ENCODE data around the gene FANCF.

FANCF gene

GRCh38 chr11:22625448-22626287 lies at the start of gene FANCF:
Gene FANCF, minus strand, starts transcription at chr11:22625823. Its CDS starts 13 bp downstream, at chr11:22625810.
- no peaks in the 10 kb centered on the region for H3K4me1 ChIP-seq (ENCODE audit: control insufficient read depth, insufficient read depth, low read length)
- peak within 1 kb of the TSS; percentile 76 for H3K27ac ChIP-seq (ENCODE audit: low read depth, low read length)
- no peaks in the 10 kb centered on the region for H3K27me3 ChIP-seq (ENCODE audit: control insufficient read depth, insufficient read depth, low read length)
- H3K36me3 ChIP-seq (ENCODE audit: control insufficient read depth, insufficient read depth, low read length): no peaks in the 10 kb centered on the region
- peak within 1 kb of the TSS; percentile 98 for H3K4me3 ChIP-seq (ENCODE audit: low read length)
- H3K9ac ChIP-seq (ENCODE audit: low read length): peak within 1 kb of the TSS; percentile 81

- Histone ChIP-seq H3K27me3 (ENCODE audit: control insufficient read depth, insufficient read depth, low read length) (no peaks in the 10 kb centered on the region), H3K36me3 (ENCODE audit: control insufficient read depth, insufficient read depth, low read length) (no peaks in the 10 kb centered on the region), H3K27ac (ENCODE audit: low read depth, low read length) (no peak overlapping the region), H3K4me3 (ENCODE audit: low read length) (no peak overlapping the region), H3K4me1 (ENCODE audit: control insufficient read depth, insufficient read depth, low read length) (no peaks in the 10 kb centered on the region), H3K9ac (ENCODE audit: low read length) (no peak overlapping the region)
These were observed 49.1 kb upstream of the FANCF start for GRCh38 chr11:22674470-22675439.

- no peaks in the 10 kb centered on the region for H3K27me3 ChIP-seq (ENCODE audit: control insufficient read depth, insufficient read depth, low read length)
- no peak overlapping the region for H3K9ac ChIP-seq (ENCODE audit: low read length)
- no peak overlapping the region for H3K27ac ChIP-seq (ENCODE audit: low read depth, low read length)
- no peaks in the 10 kb centered on the region for H3K4me1 ChIP-seq (ENCODE audit: control insufficient read depth, insufficient read depth, low read length)
- no peak overlapping the region for H3K4me3 ChIP-seq (ENCODE audit: low read length)
- H3K36me3 ChIP-seq (ENCODE audit: control insufficient read depth, insufficient read depth, low read length): no peaks in the 10 kb centered on the region
These were observed 46.1 kb upstream of the FANCF start for GRCh38 chr11:22671751-22672150.

GRCh38 chr11:22670830-22671229 lies 45.2 kb upstream of the FANCF start:
- Histone ChIP-seq H3K4me1 (ENCODE audit: control insufficient read depth, insufficient read depth, low read length) (no peaks in the 10 kb centered on the region), H3K27me3 (ENCODE audit: control insufficient read depth, insufficient read depth, low read length) (no peaks in the 10 kb centered on the region), H3K9ac (ENCODE audit: low read length) (no peak overlapping the region), H3K36me3 (ENCODE audit: control insufficient read depth, insufficient read depth, low read length) (no peaks in the 10 kb centered on the region), H3K4me3 (ENCODE audit: low read length) (no peak overlapping the region), H3K27ac (ENCODE audit: low read depth, low read length) (no peak overlapping the region)

- no peak overlapping the region for H3K27ac ChIP-seq (ENCODE audit: low read depth, low read length)
- H3K4me3 ChIP-seq (ENCODE audit: low read length): no peak overlapping the region
- H3K4me1 ChIP-seq (ENCODE audit: control insufficient read depth, insufficient read depth, low read length): no peaks in the 10 kb centered on the region
- H3K9ac ChIP-seq (ENCODE audit: low read length): no peak overlapping the region
- H3K36me3 ChIP-seq (ENCODE audit: control insufficient read depth, insufficient read depth, low read length): no peaks in the 10 kb centered on the region
- no peaks in the 10 kb centered on the region for H3K27me3 ChIP-seq (ENCODE audit: control insufficient read depth, insufficient read depth, low read length)
These were observed 43.7 kb upstream of the FANCF start for GRCh38 chr11:22669368-22669767.

- Histone ChIP-seq H3K4me3 (ENCODE audit: low read length) (no peak overlapping the region), H3K27ac (ENCODE audit: low read depth, low read length) (no peak overlapping the region)
These were observed 42.6 kb upstream of the FANCF start for GRCh38 chr11:22668005-22668796.

GRCh38 chr11:22666688-22667439 lies 41.2 kb upstream of the FANCF start:
- Histone ChIP-seq H3K27me3 (ENCODE audit: control insufficient read depth, insufficient read depth, low read length) (no peaks in the 10 kb centered on the region), H3K36me3 (ENCODE audit: control insufficient read depth, insufficient read depth, low read length) (no peaks in the 10 kb centered on the region), H3K4me3 (ENCODE audit: low read length) (peak overlapping the region; percentile 44), H3K4me1 (ENCODE audit: control insufficient read depth, insufficient read depth, low read length) (no peaks in the 10 kb centered on the region), H3K27ac (ENCODE audit: low read depth, low read length) (no peak overlapping the region), H3K9ac (ENCODE audit: low read length) (no peak overlapping the region)

More at GRCh38 chr11:22668005-22668796, 42.6 kb upstream of the FANCF start:
- no peaks in the 10 kb centered on the region for H3K27me3 ChIP-seq (ENCODE audit: control insufficient read depth, insufficient read depth, low read length)
- no peaks in the 10 kb centered on the region for H3K36me3 ChIP-seq (ENCODE audit: control insufficient read depth, insufficient read depth, low read length)
- H3K4me1 ChIP-seq (ENCODE audit: control insufficient read depth, insufficient read depth, low read length): no peaks in the 10 kb centered on the region
- no peak overlapping the region for H3K9ac ChIP-seq (ENCODE audit: low read length)

GRCh38 chr11:22666325-22666687 lies 40.7 kb upstream of the FANCF start, which contains the start of gene GAS2:
Gene GAS2, plus strand, starts transcription at chr11:22666611. Its CDS starts 8,259 bp downstream, at chr11:22674870.
- H3K27ac ChIP-seq (ENCODE audit: low read depth, low read length): no peak within 1 kb of the TSS
- peak within 1 kb of the TSS; percentile 44 for H3K4me3 ChIP-seq (ENCODE audit: low read length)

GRCh38 chr11:22659783-22660182 lies 34.2 kb upstream of the FANCF start:
- H3K27ac ChIP-seq (ENCODE audit: low read depth, low read length): no peak overlapping the region
- H3K4me1 ChIP-seq (ENCODE audit: control insufficient read depth, insufficient read depth, low read length): no peaks in the 10 kb centered on the region
- H3K36me3 ChIP-seq (ENCODE audit: control insufficient read depth, insufficient read depth, low read length): no peaks in the 10 kb centered on the region
- no peaks in the 10 kb centered on the region for H3K27me3 ChIP-seq (ENCODE audit: control insufficient read depth, insufficient read depth, low read length)
- H3K9ac ChIP-seq (ENCODE audit: low read length): no peak overlapping the region
- no peak overlapping the region for H3K4me3 ChIP-seq (ENCODE audit: low read length)

More at GRCh38 chr11:22666325-22666687, 40.7 kb upstream of the FANCF start, which contains the start of gene GAS2:
- Histone ChIP-seq H3K27me3 (ENCODE audit: control insufficient read depth, insufficient read depth, low read length) (no peaks in the 10 kb centered on the region), H3K4me1 (ENCODE audit: control insufficient read depth, insufficient read depth, low read length) (no peaks in the 10 kb centered on the region), H3K36me3 (ENCODE audit: control insufficient read depth, insufficient read depth, low read length) (no peaks in the 10 kb centered on the region), H3K9ac (ENCODE audit: low read length) (no peak within 1 kb of the TSS)

GRCh38 chr11:22657101-22657694 lies 31.6 kb upstream of the FANCF start:
- Histone ChIP-seq H3K9ac (ENCODE audit: low read length) (no peak overlapping the region), H3K4me1 (ENCODE audit: control insufficient read depth, insufficient read depth, low read length) (no peaks in the 10 kb centered on the region), H3K27ac (ENCODE audit: low read depth, low read length) (no peak overlapping the region), H3K4me3 (ENCODE audit: low read length) (no peak overlapping the region), H3K27me3 (ENCODE audit: control insufficient read depth, insufficient read depth, low read length) (no peaks in the 10 kb centered on the region), H3K36me3 (ENCODE audit: control insufficient read depth, insufficient read depth, low read length) (no peaks in the 10 kb centered on the region)

- Histone ChIP-seq H3K9ac (ENCODE audit: low read length) (no peak overlapping the region), H3K27ac (ENCODE audit: low read depth, low read length) (no peak overlapping the region), H3K36me3 (ENCODE audit: control insufficient read depth, insufficient read depth, low read length) (no peaks in the 10 kb centered on the region), H3K4me3 (ENCODE audit: low read length) (no peak overlapping the region), H3K4me1 (ENCODE audit: control insufficient read depth, insufficient read depth, low read length) (no peaks in the 10 kb centered on the region), H3K27me3 (ENCODE audit: control insufficient read depth, insufficient read depth, low read length) (no peaks in the 10 kb centered on the region)
These were observed 30.5 kb upstream of the FANCF start for GRCh38 chr11:22656130-22656529.

Data from rectal smooth muscle tissue (tissue), 1 donor.